ENCODE measurements around the gene SYT9.

The SYT9 gene

DNA sequence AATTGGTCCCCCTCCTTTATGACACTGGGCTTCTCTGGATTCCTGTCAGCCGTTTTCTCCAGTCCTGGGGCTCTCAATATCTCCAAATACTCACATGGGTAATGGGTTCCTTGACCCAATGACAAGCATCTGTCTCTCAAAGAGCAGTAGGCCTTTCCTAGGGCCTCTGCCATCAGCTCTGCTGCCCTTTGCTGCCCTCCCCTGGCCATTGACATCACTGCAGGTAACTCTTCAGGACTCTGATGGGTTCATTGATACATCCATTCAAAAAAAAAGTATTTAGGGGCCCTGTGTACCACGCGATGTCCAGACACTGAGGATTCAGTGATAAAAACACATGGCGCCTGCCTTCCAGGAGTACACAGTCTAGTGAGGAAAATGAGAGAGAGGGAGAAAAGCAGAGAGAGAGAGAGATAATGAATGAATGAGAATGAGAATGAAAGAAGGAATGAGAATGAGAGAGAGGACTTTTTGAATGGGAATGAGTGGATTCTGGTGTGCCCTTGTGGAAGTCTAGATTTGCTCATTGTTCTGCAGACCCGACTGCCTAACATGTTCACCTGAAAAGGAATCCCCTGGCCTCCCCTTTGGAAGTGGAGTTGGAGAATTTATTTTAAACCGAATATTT lies 191.0 kb downstream of the SYT9 start:
- Histone ChIP-seq H3K36me3 (ENCODE audit: control insufficient read depth in 2 of 2, insufficient read depth in 1 of 2, low read length in 2 of 2) (peaks cover 0 to 5% of the 10 kb centered on the region in 2 experiments; a peak in 1 of 3 replicates), H3K27ac (ENCODE audit: extremely low read depth, low read depth, low read length) (no peak overlapping the region), H3K4me1 (ENCODE audit: control insufficient read depth, insufficient read depth, low read length) (no peaks in the 10 kb centered on the region), H3K4me3 (ENCODE audit: low read depth, low read length) (no peak overlapping the region), H3K9me3 (ENCODE audit: control insufficient read depth, insufficient read depth, low read depth, low read length) (no peaks in the 10 kb centered on the region)
- TF ChIP-seq ZNF654 (tag by site-specific recombination; IDR thresholded peaks at IDR 0.05; ENCODE audit: low read depth) (peak; percentile 51), ZNF18 (tag by site-specific recombination; IDR thresholded peaks at IDR 0.05) (no peak), CTCF (tag by site-specific recombination; IDR thresholded peaks at IDR 0.05) (no peak), WT1 (tag by site-specific recombination; IDR thresholded peaks at IDR 0.05) (no peak)
- TF ChIP-seq, protein P1, sequence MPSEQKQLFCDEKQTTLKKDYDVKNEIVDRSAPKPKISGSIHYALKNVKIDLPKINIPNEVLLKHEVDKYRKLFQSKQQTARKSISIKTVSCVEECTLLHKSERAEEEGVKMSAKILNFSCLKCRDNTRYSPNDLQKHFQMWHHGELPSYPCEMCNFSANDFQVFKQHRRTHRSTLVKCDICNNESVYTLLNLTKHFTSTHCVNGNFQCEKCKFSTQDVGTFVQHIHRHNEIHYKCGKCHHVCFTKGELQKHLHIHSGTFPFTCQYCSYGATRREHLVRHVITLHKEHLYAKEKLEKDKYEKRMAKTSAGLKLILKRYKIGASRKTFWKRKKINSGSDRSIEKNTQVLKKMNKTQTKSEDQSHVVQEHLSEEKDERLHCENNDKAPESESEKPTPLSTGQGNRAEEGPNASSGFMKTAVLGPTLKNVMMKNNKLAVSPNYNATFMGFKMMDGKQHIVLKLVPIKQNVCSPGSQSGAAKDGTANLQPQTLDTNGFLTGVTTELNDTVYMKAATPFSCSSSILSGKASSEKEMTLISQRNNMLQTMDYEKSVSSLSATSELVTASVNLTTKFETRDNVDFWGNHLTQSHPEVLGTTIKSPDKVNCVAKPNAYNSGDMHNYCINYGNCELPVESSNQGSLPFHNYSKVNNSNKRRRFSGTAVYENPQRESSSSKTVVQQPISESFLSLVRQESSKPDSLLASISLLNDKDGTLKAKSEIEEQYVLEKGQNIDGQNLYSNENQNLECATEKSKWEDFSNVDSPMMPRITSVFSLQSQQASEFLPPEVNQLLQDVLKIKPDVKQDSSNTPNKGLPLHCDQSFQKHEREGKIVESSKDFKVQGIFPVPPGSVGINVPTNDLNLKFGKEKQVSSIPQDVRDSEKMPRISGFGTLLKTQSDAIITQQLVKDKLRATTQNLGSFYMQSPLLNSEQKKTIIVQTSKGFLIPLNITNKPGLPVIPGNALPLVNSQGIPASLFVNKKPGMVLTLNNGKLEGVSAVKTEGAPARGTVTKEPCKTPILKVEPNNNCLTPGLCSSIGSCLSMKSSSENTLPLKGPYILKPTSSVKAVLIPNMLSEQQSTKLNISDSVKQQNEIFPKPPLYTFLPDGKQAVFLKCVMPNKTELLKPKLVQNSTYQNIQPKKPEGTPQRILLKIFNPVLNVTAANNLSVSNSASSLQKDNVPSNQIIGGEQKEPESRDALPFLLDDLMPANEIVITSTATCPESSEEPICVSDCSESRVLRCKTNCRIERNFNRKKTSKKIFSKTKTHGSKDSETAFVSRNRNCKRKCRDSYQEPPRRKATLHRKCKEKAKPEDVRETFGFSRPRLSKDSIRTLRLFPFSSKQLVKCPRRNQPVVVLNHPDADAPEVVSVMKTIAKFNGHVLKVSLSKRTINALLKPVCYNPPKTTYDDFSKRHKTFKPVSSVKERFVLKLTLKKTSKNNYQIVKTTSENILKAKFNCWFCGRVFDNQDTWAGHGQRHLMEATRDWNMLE (tag by site-specific recombination; conservative IDR thresholded peaks at IDR 0.05; ENCODE audit: low read depth): no peak
- ChIA-PET CTCF (interaction anchor here (0.5 to 5.2 kb wide), 27 partner anchors 8 to 630 kb away, joined by 3 to 38 read pairs (median 3); no protein-coding TSS in a partner anchor), POLR2A (no interaction called here)

GRCh38 chr11:7444091-7444981 lies 192.6 kb downstream of the SYT9 start:
- Histone ChIP-seq H3K4me3 (ENCODE audit: low read depth, low read length) (no peak overlapping the region), H3K4me1 (ENCODE audit: control insufficient read depth, insufficient read depth, low read length) (no peaks in the 10 kb centered on the region), H3K36me3 (ENCODE audit: control insufficient read depth in 2 of 2, insufficient read depth in 1 of 2, low read length in 2 of 2) (peaks cover 0 to 3% of the 10 kb centered on the region in 2 experiments; a peak in 1 of 3 replicates), H3K9me3 (ENCODE audit: control insufficient read depth, insufficient read depth, low read depth, low read length) (no peaks in the 10 kb centered on the region), H3K27ac (ENCODE audit: extremely low read depth, low read depth, low read length) (no peak overlapping the region)
- TF ChIP-seq IKZF3 (tag by site-specific recombination; IDR thresholded peaks at IDR 0.05) (no peak), ZBTB8A (tag by site-specific recombination; IDR thresholded peaks at IDR 0.05) (no peak), ZNF677 (tag by site-specific recombination; IDR thresholded peaks at IDR 0.05) (no peak), ZBTB21 (tag by site-specific recombination; IDR thresholded peaks at IDR 0.05) (no peak), ZIC2 (tag by site-specific recombination; IDR thresholded peaks at IDR 0.05) (peak; percentile 85), ZNF529 (tag by site-specific recombination; IDR thresholded peaks at IDR 0.05; ENCODE audit: insufficient replicate concordance) (no peak)
- TF ChIP-seq, protein P2, sequence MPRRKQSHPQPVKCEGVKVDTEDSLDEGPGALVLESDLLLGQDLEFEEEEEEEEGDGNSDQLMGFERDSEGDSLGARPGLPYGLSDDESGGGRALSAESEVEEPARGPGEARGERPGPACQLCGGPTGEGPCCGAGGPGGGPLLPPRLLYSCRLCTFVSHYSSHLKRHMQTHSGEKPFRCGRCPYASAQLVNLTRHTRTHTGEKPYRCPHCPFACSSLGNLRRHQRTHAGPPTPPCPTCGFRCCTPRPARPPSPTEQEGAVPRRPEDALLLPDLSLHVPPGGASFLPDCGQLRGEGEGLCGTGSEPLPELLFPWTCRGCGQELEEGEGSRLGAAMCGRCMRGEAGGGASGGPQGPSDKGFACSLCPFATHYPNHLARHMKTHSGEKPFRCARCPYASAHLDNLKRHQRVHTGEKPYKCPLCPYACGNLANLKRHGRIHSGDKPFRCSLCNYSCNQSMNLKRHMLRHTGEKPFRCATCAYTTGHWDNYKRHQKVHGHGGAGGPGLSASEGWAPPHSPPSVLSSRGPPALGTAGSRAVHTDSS (tag by site-specific recombination; IDR thresholded peaks at IDR 0.05): no peak
- ChIA-PET POLR2A (no interaction called here), CTCF (interaction anchor here (0.6 to 5.2 kb wide), 7 partner anchors 45 to 360 kb away, joined by 3 to 38 read pairs (median 4); no protein-coding TSS in a partner anchor)
